GM04503 (cell line): ENCODE measurements around the gene DCP2.
"Not testable (repeated sequence)": the region's sequence is repeated elsewhere in the genome, so short reads cannot be mapped to it uniquely, and the experiment has no call there.

Experiments
- DNase-seq: peaks from one replicate; pipeline ENCODE4 v3.0.0-alpha.2; 2012; ENCODE audit warnings: low read depth

DCP2 gene

DNA sequence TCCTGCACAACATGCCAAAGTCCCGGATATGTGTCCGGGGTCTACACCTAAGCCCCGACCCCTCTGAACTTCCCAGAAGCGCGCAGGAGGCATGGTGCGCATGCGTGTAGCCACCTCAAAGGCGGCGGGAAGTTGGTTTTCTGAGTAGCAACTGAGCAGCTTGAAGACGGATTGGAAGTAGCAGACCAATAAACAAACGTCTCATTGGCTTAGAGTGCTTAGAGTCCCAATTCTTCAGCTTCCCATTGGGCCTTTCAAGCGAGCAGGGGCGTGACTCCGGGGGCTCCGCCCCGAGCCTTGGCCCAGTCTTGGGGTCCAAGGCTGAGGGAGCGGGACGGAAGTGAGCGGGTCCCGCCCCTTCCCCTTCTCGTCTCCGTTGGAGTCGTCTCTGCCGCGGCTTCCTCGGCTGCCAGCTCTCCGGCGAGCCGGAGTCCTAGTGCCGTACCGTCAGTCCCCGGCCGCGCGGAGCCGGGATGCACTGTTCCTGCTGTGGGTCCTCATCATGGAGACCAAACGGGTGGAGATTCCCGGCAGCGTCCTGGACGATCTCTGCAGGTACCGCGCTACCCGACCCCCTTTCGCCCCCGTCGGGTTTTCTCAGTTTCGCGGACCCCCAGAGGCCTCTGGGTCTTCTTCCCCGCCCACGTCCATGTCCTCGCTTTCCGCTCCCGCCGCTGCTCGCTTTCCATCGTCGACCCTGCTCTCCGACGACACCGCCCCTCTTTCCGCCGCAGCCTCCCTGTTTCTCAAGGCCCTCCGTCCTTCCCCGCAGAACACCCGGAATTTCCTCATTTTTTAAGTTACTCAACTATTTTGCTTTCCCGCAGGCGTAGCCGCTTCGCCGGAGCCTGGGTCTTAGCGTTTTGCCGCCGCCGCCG is at the start of gene DCP2:
Gene DCP2, plus strand, starts transcription at position 367 of the 878 bp plus-strand sequence. Its CDS starts 136 bp downstream, at position 503.
- DNase-seq = peak; percentile 96

DNA sequence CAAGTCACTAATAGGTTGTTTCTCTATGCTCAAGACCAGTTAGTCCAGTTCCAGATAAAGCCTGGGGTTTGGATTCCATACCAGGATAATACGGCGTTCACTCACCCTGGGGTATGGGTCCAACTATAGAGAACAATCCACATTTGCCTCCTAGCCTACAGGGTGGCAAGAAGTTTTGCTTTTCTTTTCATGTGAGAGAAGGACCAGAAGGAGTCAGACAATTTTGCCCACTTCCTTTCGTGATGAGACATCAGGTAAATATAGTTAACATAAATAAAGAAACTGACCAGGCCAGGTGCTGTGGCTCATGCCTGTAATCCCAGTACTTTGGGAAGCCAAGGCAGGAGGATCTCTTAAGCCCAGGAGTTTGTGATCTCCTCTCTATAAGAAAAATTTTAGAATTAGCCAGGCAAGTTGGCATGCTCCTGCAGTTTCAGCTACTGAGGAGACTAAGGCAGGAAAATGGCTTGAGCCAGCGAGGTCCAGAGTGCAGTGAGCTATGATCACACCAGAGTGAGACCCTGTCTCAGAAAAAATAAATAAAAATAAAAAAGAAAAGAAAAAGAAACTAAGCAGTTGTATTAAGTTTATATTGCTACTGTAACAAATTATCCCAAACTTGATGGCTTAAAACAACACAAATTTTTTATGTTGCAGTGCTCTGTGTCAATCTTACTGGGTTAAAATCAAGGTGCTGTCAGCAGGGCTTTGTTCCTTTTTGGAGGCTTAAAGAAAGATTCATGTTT is 47.1 kb upstream of the DCP2 start:
- no peak for DNase-seq

- no peak for DNase-seq
Measured at GRCh38 chr5:112930082-112930344, 46.6 kb upstream of the DCP2 start.

DNA sequence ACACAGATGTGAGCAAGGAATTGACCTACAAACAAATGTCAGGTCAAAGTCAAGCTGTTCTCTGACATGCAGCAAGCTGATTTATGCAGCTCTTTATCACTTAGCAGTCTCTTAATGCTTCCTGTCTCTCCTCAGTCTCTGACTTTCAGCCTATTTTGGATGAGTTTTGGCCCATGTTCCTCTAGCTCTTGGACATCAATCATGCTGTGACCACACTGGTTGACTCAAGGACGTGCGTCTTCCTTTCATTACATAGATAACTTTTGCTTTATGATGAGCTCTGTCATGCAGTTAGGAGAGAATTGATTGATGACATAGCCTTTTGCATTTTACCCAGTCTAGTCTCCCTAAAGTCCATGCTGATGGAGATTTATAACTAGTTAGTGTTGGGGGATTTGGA is 45.1 kb upstream of the DCP2 start:
- DNase-seq = no peak

DNA sequence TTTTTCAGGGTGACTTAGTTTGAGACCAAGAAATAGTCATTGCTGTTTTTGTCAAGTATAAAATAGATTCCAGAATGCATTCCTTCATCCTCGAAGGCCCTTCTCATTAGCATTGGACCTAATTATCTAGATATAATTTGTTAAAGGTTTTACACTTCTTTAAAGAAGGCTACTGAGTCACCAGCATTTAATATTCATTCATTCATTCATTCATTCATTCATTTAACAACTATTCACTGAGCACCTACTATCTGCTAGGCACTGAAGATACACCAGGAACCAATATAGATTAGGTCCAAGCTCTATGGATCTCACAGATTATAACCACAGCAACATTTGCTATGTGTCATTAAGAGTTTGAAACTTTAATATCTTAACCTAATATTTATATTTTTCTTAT is 43.5 kb upstream of the DCP2 start:
- no peak for DNase-seq

DNA sequence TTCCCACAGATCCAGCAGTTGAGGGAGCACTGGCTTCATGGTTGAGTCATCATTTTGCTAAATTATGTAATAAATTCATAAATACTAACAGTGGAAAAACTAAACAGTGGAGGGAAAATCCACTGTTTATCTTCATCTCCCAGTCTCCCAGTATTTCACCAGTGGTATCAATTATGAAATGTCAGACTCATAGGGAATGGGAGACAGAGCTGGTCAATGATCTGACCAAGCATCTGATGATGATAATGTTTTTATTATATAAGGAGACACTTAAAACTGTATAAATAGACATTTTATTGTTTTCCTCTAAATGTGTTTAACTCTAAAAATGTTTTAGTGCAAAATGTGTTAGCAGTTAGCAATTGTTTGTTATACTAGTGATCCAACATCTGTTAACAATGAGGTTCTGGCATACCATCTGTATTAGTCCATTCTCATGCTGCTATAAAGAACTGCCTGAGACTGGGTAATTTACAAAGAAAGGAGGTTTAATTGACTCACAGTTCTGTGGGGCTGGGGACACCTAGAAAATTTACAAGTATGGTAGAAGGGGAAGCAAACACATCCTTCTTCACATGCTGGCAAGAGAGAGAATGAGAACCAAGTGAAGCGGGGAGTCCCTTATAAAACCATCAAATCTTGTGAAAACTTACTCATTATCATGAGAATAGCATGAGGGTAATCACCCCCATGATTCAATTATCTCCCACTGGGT is 42.8 kb upstream of the DCP2 start:
- peak; percentile 78 for DNase-seq

DNA sequence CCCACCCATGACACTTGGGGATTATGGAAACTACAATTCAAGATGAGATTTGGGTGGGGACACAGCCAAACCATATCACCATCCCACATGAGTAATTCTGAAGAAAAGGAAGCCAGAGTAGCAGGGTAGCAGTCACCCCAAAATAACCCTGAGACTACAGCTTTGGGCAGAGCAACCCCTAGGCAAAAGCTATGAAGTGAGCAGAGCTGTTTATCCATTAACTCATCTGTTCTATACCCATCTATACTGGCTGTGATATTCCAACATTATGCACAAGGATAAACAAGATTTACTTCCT is 42.3 kb upstream of the DCP2 start:
- DNase-seq = no peak

DNA sequence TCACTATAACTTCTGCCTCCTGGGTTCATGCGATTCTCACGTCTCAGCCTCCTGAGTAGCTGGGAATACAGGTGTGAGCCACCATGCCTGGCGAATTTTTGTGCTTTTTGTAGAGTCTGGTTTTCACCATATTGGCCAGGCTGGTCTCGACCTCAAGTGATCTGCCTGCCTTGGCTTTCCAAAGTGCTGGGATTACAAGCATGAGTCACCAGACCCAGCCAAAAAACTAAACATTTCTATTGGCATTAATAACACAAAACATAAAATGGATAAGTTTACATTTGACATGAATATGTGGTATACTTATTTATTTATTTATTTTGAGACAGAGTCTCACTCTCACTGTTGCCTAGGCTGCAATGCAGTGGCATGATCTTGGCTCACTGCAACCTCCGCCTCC is 40.9 kb upstream of the DCP2 start:
- no peak for DNase-seq

- DNase-seq = no peak
Measured at GRCh38 chr5:112938286-112938685, 38.3 kb upstream of the DCP2 start.

- no peak for DNase-seq
Measured at GRCh38 chr5:112940670-112941069, 35.9 kb upstream of the DCP2 start.

DNA sequence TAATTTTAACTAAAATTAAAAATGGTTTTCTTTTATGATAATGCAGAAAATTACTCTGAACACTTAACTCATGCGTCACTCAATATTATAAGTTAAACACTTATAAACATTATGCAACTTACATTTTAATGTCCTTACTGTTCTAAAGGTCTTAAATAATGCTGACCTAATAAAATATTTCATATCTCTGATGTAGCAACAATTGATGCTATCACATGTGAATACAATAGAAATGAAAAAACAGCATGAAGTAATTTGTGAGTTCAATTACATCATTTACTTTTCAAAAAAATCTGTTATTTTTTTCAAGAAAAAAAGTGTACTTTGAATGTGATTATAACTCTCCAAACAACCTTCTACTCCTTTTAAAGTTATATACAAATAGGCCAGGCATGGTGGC is 28.1 kb upstream of the DCP2 start:
- DNase-seq = no peak

- no peak for DNase-seq
Measured at GRCh38 chr5:112951124-112951702, 25.4 kb upstream of the DCP2 start.

DNA sequence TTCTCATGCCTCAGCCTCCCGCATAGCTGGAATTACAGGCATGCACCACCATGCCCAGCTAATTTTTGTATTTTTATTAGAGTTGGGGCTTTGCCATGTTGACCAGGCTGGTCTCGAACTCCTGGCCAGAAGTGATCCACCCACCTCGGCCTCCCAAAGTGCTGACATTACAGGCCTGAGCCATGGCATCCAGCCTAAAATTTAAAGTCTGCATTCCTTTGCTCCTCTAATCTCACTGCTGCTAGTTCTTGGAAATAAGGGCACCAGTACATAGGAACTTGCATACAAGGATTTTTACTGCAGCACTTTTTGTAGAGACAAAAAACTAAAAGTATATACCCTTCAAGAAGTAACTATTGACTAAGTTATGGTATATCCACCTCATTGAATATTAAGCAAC is 20.0 kb upstream of the DCP2 start:
- DNase-seq = no peak

- DNase-seq = no peak
Measured at GRCh38 chr5:112957036-112957808, 19.4 kb upstream of the DCP2 start.

GRCh38 chr5:112958093-112959088 is 18.2 kb upstream of the DCP2 start:
- peak; percentile 80 for DNase-seq

- DNase-seq = not testable (repeated sequence)
Measured at GRCh38 chr5:112959872-112960271, 16.7 kb upstream of the DCP2 start.

DNA sequence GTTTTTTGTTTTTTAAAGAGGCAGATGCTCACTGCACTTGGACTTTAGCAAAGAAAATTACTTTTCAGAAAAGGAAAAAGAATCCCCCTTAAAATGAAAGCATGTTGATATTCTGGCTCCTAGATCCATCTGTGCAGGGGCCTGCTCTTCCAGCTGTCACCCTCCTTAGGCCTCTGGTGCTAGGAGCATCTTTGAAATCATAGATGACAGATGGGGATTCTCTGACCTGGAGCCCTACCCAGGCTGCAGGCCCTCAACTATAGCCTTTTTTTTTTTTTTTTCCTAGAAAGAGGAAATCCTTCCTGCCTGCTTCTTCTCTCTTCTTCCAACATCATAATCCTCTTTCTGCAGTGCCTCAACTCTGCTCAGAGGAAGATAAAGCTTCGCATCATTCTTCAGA is 16.3 kb upstream of the DCP2 start:
- no peak for DNase-seq

DNA sequence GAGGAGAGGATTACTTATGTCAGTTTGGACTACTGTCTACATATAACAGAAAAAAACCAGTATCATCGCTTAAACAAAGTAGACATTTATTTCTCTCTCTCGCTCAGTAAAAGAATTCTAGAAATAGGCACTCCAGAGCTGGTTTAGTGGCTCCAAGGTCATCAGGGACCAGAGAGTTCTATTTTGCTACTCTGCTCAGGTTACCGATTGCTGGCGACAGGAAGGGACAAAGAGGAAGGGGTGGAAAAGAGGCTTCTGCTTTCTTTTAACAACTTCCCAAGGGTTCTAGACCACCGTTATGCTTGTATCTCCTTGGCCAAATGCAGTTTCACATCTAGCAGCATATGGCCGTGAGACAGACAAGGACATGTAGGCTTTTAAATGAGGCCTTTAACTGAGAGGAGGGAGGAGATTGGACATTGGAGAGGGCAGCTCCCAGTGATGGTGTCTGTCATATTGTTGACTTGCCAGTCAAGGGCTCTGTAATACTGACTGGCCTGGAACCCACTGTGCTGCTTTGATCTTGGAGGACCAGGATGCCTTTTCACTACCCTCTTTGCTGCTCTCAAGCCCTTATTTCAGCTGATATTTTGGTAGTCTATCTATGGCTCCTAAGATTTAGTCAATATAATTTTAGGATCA is 15.6 kb upstream of the DCP2 start:
- DNase-seq = no peak

DNA sequence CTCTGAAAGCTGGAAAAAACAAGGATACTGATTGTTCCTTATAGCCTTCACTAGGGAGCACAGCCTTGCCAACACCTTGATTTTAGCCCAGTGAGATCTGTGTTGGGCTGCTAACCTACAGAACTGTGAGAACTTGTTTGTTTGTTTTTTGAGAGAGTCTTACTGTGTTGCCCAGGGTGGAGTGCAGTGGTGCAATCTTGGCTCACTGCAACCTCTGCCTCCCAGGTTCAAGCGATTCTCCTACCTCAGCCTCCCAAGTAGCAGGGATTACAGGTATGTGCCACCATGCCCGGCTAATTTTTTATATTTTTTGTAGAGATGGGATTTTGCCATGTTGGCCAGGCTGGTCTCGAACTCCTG is 13.2 kb upstream of the DCP2 start:
- not testable (repeated sequence) for DNase-seq

DNA sequence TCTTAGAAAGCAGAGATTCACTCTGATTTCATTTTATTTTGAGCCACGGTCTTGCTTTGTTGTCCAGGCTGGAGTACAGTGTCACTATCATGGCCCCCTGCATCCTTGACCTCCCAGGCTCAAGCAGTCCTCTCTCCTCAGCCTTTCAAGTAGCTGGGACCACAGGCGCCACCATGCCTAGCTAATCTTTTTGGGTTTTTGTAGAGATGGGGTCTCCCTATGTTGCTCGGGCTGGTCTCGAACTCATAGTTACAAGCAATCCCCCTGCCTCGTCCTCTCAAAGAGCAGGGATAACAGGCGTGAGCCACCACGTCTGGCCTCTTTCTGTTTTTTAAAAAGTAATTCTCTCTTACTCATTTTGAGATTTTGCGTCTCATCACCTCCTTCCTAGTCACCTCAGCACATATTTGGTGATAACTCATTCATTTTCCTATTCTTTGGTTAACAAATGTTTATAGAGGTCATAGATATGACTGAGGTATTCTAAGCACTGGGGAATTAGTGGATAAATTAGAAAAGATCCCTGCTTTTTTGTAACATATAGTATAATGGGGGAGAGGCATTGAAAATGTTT is 10.8 kb upstream of the DCP2 start:
- DNase-seq = no peak
